HG03095 (cell line): ENCODE measurements around the gene IGFBP7.

Experiments used
- ATAC-seq: cut with Tn5 transposase; IDR thresholded peaks from one replicate; pipeline ENCODE4 v1.9.1; 2021; ENCODE audit warnings: moderate library complexity; ENCODE audit not compliant: unreplicated experiment

The IGFBP7 gene

DNA sequence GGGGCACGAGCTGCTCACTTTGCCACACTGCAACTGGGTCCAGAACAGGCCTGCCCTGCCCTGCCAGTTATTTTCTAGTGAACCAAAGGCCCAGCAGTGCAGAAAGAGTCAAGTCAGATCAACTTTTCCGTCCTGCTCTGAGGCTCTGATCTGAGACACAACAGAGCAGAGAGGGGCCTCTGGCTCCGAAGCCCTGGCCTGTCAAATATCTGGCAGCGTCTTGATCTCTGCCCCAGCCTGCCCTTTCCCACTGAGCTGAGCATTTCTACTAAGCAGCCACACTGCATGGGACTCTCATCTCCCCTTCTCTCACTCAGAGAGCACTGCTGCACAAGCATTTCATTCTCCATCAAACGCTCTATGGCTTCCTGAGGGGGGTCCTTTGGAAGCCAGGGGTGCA is 11.8 kb downstream of the IGFBP7 start:
- ATAC-seq = no peak

DNA sequence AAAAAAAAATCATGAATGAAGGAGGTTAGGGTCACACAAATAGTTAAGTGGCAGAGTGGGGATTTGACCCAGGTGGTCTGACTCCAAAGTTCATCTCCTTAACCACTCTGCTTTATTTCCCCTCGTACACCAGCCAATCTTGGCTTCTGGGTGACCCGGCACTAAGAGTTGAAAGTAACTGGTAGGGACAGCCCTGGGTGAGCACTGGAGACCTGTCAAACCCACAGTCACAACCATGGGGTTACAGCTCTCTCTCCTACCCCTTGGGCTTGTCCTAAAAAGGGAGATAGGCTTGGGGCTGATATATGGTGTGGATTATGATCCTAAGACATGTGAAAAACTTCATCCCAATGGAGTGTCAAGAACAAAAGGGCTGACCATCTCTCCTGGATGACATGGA is 12.5 kb downstream of the IGFBP7 start:
- ATAC-seq = no peak

DNA sequence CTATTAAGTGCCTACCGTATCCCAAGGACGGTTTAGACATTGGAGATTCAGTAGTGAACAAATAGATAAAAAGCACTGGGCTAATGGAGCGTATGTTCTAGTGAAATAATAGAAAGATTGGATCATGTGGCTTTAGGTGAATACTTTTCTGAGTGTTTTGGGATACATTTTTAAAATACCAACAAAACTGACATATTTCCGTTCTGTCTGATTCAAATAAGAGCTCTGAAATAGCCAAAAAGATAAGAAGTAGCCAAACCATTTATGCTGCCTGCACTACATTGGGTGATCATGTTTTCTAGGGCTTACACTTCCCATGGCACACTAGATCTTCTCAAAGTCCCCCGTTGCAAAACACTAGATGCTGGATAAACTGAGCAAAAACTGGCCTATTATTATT is 14.2 kb downstream of the IGFBP7 start:
- ATAC-seq = no peak

DNA sequence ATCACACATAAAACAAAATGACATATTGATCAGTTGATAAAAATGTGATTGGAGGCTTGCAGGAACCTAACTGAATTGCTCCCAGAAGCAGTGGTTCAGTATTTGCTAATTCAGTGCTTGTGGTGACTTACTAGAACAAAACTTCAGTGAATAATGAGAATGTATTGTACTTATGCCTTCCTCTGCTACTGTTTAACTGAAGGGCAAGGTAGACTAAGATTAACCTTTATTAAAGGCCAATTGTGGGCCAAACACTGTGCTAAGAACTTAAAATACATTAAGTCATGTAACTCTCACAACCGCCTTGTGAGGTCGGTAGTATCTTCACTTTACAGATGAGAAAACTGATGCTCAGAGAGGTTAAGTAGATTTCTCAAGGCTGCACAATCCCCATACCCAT is 14.9 kb downstream of the IGFBP7 start:
- no peak for ATAC-seq

DNA sequence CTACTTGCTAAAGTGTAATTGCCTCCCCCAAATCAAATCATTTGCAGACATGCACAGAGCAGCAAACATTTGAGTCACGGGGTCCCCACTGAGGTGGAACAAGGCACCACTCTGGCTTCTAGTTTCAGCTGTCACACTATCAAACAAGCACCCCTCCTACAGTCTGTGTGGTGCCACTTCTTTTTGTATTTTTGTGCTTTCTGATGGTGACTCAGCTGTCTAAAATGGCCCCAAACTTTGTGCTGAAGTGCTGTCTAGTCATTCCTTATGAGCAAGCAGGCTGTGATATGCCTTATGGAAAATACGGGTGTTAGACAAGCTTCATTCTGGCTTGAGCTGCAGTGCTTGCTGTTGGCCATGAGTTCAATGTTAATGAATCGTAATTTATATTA is 15.4 kb downstream of the IGFBP7 start:
- no peak for ATAC-seq

DNA sequence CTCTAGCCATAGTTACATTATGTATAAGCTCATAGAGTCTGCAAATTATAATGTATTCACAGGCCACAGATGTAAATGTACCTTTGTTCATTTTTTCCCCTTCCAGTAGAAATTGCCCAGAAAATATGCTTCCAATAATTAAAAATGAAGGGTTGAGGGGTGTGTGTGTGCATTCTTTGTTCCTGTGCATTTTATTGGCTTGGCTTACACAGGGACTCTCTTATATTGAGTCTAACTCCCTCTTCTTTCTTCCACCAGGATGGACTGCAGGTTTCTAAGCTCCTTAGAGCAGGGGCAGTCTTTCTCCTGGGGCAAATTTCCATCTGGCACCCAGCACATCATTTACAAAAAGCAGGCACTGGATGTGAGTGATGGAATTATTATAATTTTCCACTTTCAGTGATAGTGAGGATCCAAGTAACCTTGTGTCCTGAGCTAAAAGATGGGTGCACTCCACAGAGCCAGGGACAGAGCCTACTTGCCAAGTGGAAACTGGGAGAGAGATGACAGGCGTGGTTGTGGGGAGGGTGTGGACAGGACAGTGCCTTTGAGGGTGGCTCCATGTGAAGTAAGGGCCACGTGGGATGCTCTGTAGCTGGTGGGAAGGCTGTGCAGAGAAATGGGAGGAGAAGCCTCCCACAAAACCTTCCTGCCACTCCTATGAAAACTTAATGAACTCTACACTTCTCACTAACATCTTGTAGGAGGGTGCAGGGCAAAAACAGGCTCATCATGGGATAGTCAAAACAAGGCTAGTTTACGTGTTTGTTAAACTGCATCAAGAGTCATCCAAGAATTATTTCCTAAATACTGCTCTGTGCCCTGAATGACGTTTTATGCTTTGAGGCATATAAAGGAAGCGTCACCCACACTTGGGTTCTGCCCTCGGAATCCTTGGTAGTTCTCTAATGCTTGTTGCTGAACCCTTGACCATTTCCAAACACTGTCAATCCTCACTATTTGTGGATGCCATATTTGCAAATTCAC is 16.0 kb downstream of the IGFBP7 start:
- ATAC-seq = no peak

DNA sequence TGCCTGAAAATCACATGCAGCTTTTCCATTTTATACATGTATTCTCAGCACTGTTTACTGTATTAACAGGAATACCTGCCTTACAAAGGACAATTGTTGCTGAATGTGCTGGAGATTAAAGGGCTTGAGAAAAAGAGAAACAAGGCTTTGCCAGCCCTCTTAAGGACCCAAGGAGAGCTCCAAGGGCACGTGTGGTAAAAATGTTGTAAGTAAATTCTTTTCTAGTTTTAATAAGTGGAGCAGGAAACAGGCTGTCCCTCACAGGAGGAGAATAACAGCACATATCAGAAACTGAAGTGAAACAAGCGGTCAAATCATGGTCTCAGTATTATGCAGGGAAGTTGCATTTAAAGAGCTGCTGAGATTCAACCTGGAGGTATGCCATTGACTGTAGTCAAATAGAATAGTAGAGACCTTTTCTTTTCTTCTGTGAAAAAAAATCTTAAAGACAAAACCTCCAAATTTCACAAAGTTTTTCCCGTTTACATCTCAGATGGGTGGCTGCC is 18.5 kb downstream of the IGFBP7 start:
- ATAC-seq = no peak

DNA sequence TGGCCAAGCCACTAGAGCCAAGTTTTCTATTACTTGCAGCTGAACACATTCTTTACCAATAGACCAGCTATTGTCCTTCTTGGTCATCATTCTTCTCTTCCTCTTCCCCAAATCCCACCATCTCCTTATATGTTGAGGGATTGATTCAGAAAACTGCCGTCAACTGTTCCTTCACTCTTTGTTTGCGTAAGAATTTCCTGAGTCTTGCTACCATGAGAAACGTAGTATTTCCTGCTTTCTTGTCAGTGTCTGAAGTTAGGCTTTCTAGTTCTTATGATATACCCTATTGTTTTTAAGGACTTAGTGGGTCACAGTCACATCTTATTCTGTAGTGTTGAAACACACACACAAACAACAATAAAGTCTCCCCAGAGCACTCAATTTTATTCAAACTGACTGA is 20.1 kb downstream of the IGFBP7 start:
- ATAC-seq = no peak

DNA sequence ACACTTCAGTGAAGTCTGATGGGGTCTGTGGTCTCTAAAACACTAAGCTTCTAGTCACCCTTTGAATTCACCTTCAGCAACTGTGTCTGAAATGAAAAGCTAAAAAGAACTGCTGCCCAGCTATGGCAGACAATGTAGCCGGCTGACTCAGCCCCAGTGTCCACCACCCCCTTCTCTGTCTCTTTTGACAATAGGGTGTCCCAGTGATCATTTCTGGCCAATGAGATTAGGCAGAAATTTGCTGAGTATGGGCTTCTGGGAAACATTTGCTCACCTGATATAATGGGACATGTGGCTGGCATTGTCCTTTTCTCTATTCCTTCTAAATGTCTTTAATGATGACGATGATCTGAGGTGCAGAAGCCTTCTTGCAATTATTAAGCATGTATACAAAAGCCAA is 20.6 kb downstream of the IGFBP7 start:
- ATAC-seq = no peak

DNA sequence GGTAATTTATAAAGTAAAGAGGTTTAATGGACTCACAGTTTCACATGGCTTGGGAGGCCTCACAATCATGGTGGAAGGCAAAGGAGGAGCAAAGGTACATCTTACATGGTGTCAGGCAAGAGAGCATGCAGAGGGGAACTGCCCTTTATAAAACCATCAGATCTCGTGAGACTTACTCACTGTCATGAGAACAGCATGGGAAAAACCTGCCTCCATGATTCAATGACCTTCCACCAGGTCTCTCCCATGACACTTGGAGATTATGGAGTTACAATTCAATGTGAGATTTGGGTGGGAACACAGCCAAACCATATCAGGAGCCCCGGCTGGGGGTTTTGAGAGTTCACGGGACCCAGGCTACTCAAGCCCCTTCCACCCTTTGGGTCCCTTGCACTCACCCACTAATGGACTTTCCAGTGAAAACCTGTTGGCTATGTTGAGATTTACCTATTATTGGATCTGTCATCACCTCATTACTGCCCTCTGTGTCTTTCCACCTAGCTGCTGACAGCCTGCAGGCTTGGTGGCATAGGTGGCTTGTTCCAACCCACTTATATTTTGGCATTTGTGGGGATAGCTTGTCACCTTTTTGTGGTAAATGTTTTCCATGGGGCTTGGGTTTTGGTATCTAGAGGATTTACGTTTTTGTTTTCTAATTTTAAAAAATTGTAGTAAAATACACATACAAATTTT is 24.0 kb downstream of the IGFBP7 start:
- ATAC-seq = no peak

DNA sequence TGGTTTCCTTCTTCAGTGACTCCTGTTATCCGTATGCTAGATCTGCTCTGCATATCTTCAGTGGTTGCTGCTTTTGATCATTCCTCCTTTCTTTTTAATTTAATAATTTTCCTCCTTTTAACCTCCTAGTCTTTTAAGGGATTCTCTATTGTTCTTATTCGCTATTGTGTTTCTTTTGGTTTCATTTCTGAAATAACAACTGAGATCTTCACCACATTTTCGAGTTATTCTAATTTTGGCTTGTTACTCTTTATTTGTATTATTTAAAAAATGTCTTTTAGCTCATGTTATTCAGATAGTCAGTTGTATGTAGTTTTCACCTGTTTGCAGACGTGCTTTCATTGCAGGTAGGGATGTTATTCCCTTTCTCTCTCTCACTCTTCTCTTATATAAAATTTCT is 24.9 kb downstream of the IGFBP7 start:
- no peak for ATAC-seq

DNA sequence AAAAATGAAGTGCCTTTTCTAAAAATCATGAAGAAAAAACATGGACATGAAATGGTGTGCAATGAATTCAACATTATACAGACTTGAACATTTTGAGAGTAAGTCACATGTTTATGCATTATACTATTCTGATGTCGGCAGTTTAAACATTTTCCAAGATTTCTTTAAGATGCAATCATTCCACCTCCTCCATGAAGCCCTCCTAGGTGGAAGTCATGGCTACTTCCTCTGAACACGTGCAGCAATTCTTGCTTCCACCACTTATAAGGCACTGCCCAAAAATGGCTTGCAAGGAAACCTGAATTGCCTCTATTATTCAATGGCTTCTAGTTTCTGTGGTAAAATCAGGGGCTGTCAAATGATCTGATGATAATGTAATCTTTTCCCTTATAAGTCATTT is 25.8 kb downstream of the IGFBP7 start:
- no peak for ATAC-seq

DNA sequence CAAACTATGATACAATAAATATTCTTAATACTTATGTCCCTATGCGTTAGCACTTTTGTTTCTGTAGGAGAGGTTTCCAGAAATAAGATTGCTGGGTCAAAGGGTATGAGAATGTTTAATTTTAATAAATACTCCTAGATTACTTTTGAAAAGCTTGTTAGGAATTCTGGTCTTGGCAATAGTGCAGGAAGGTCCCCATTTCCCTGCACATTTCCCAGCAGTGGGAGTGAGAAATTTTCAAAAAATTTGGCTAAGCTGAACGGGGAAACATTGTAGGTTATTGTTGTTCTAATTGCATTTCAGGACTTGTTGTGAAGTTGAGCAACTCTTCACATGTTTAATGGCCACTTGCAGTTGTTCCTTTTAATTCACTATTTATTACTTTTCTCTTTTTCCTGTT is 27.1 kb downstream of the IGFBP7 start:
- no peak for ATAC-seq

DNA sequence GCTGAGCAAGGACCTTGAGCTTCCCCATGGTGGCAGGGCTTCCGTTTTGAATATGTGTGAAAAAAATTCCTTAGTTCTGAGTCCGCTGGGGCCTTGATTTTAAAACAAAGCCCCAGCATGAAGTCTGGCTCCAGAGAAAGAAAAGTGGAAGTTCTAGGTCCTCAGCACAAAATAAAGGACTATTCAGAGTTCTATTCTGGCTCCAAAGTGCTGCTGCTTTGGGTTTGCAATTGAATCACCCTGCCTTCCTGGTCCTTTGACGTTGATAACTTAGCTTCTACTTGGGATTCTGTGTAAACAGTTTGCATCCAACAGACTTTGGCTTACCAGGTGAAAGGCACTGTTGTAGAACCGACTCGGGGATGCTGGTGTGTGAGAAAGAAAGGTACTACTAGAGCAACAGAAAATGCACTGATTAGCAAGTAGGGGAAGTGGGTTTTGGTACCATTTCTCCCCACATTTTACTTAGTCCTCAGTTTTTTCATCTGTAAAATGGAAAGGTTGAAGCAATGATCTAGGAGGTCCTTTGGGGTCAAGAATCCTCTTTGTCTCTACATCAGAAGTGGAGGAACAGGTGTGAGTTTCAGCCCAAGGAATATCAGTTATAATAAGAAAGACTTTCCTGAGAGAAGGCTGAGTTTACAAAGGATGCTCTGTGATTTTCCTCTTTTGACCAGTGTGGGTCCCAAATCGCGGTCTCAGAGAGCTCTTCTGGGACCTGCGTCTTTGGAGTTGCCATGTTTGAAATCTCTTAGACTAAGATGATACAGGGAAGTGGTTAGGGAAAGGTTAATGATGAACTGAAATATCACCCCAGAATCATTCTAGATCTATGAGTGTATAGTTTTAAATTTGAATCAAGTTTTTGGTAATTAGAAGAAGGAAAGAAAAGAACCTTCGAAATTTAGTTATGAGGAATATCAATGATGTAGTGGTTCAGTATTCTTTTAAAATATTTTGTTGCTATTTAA is 28.2 kb downstream of the IGFBP7 start:
- no peak for ATAC-seq

DNA sequence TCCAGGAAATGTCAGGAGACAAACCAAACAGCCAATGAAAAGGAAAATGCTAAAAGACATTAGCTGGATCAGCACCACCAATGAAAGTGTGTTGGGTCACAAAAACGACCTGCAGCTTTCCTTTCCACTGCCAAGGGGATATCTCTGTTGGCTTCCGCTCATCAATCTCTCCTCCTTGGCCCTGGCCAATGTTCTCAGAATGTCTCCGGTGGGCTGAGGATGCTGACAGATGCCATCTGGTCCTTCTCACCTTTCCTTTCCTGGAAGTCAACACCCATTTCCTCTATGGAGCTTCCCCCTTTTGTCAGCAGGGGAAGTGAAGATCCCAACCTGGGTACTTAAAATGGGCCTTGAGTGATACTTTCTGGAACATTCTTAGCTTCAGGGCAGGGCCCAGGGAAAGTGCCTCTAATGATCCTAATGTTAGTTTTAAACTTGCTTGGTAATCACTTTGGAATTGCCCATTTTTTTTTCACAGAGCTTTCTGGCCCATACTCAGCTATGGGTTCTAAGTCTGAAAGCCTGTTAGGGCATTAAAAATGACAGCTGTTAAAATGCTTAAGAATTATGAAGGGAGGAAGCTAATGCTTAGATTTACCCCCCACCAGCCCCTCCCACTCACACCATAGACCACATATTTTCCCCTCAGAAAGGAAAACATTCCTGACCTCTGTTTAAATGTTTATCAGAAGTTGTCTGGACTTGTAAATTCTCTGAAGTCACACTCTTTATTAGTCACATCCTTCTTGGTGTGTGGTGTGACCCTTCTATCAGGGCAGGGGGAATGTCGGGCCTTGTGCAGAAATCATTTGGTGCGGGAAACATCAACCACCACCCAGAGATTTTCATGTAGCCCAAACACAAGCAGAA is 29.2 kb downstream of the IGFBP7 start:
- ATAC-seq = no peak

DNA sequence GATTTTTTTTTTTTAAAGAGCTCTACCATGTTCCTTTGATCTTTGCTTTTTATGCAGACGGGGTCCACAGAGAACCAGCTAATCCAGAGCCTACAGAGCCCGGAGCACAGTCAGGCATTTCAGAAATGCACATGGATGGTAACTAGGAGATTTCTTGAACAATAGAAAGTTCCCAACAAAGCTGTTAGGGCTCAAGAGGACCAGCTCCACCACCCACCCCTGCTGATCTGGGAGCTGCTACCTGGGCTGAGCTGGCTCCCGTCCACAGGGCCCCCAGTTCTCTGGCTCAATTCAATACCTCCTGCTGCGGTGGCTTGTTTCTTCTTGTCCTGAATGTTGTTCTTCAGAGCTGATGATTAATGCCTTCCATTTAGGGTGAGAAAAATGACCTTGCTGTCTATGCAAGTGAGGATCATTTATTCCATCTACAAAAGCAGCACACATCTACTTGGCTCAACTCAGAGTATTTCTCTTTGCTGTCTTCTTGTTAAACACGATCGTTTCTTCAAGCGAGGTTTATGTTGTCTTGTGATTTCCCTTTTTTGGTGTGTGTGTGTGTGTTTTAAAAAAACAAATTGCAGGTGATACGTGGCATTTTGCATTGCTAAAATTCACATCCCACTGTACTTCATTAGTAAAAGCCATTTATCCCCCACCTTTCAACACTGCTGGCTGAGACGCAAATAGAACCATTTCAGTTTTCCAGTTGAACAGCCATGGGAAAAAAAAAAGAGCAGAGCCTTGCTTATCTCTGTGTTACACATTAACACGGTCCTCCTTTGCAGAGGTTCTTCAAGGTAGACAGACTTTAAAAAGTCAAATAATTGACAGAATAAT is 31.3 kb downstream of the IGFBP7 start:
- ATAC-seq = no peak

DNA sequence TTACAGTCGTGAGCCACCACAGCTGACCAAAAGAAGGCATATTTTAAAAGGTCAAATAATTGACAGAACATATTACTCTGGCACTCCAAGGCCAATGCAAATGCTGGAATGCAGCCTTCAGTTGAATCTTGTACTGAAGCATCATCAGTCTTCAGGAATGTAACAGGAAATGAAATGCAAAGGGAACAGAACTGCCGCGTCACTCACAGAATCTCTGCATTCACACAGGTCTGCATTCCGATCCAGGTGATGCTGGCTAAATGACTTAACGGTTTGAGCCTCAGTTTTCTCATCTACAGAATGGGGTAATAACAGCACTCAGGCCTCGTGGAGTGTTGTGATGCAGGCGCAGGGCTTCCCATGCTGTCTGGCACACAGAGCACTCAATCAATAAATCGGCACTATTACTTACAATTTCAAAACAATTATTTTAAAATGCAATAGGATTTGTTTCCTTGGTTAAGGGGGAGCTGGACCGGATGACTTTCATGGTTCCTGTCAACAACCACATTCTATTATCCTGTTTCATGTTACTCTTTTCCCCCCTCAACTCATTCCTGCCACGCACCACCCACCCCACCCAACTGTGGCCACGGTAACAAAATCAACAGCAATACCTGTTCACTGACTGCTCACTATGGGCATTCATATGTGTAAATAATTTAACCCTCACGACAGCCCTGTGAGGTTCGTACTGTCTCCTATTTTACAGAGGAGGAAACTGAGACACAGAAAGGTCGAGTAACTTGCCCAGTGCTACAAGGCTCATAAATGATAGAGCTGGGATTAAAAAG is 32.4 kb downstream of the IGFBP7 start:
- ATAC-seq = no peak

DNA sequence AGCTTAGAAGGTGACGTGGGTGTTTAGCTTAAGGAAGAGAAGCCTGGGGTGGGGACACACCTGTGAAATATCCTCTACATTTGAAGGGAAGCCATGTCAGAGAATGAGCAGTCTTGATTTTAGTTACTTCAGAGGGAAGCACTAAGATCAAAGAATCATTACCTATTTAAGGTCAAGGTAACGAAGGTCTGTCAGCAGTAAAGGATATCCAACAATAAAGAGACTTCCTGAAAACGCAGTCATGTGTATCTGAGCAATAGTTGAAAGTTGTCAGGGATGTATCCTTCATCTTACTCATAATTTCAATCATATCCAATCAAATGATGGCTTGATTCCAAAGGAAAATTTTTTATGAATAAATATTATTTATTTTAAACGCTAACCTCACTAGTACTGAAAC is 33.5 kb downstream of the IGFBP7 start:
- ATAC-seq = no peak
